A549 (cell line): ENCODE measurements around the gene SCN4B. TPM values are rescaled to one million over a fixed set of nuclear protein-coding genes. Genes with fewer than 3 reads are reported as not detected.

Source experiments
- ATAC-seq, 2 experiments: fragments of 200-7000 bp in 1 of 2; fragments of >200 bp in 1 of 2; cut with Nextera tagmentation in 1 of 2; cut with Tn5 transposase in 1 of 2; 3 replicates each; pipeline versions ENCODE4 v1.8.0 to v1.9.1; 2018 to 2020; ENCODE audit warnings: mild to moderate bottlenecking in 1 of 2, moderate library complexity in 1 of 2
- CTCF ChIA-PET: fragments of 300-600 bp; sonication (Branson Sonifier 250); formaldehyde crosslinking; extraction: SDS; loops from one replicate; lab custom pipeline; 2021; ENCODE audit warnings: antibody characterized with exemption, inconsistent platforms; lab: Yijun Ruan, JAX
- POLR2A ChIA-PET: fragments of 350-600 bp; formaldehyde crosslinking; extraction: SDS; loops from one replicate; lab custom pipeline; 2021; ENCODE audit warnings: antibody characterized with exemption, inconsistent platforms; lab: Yijun Ruan, JAX
- DNase-seq, 2 experiments: peaks; one replicate each; pipeline versions ENCODE4 v3.0.0 to v3.0.0-alpha.2; 2011 to 2016; ENCODE audit warnings: low read depth in 1 of 2, low spot score in 1 of 2
- FAIRE-seq: peaks from 2 replicates; lab custom pipeline; 2011; peaks lifted over from hg19 to GRCh38; lab: Jason Lieb, UNC
- H3K27ac ChIP-seq, 2 experiments: fragments of >200 bp; sonication (Bioruptor Twin); formaldehyde crosslinking; 3 replicates each; pipeline ENCODE4 v1.5.1; 2016 to 2017
- H3K4me1 ChIP-seq: fragments of >200 bp; sonication (Bioruptor Twin); formaldehyde crosslinking; 3 replicates; pipeline ENCODE4 v1.6.1; 2016
- H3K4me2 ChIP-seq: fragments of >200 bp; sonication (Bioruptor Twin); formaldehyde crosslinking; 3 replicates; pipeline ENCODE4 v1.6.1; 2016
- H3K4me3 ChIP-seq: fragments of >200 bp; sonication (Bioruptor Twin); formaldehyde crosslinking; 3 replicates; pipeline ENCODE4 v1.5.1; 2016
- H3K9me3 ChIP-seq: fragments of >200 bp; sonication (Bioruptor Twin); formaldehyde crosslinking; 3 replicates; pipeline ENCODE4 v1.6.1; 2016
- ATOH8 ChIP-seq: fragments of 250-450 bp; sonication (Bioruptor Pico); IDR thresholded peaks from 2 replicates; pipeline ENCODE4 v1.5.0; 2020; ENCODE audit warnings: low read depth, mild to moderate bottlenecking, moderate library complexity
- BCL3 ChIP-seq: fragments of >200 bp; sonication (Bioruptor Twin); formaldehyde crosslinking; IDR thresholded peaks from 3 replicates; pipeline ENCODE4 v1.6.1; 2016
- CBX2 ChIP-seq: fragments of 200-600 bp; sonication (generic); IDR thresholded peaks from 2 replicates; pipeline ENCODE4 v1.6.1; 2016; ENCODE audit warnings: low read depth, mild to moderate bottlenecking, borderline replicate concordance
- CBX8 ChIP-seq: fragments of 200-600 bp; sonication (generic); IDR thresholded peaks from 2 replicates; pipeline ENCODE4 v1.6.1; 2016
- CEBPB ChIP-seq, 2 experiments: fragments of >200 bp in 1 of 2; sonication (Bioruptor Twin) in 1 of 2; formaldehyde crosslinking in 1 of 2; IDR thresholded peaks; 2 replicates each; pipeline ENCODE4 v1.6.1; 2012 to 2016
- CHD2 ChIP-seq: fragments of 150-350 bp; IDR thresholded peaks from 2 replicates; pipeline ENCODE4 v1.6.1; 2014; ENCODE audit warnings: low read length; ENCODE audit not compliant: partially characterized antibody
- E2F6 ChIP-seq: IDR thresholded peaks from 2 replicates; pipeline ENCODE4 v1.6.1; 2012; ENCODE audit warnings: low read depth, borderline replicate concordance
- EHF ChIP-seq: fragments of 250-450 bp; sonication (Bioruptor Pico); IDR thresholded peaks from 2 replicates; pipeline ENCODE4 v1.5.0; 2020; ENCODE audit warnings: mild to moderate bottlenecking
- GATA3 ChIP-seq: IDR thresholded peaks from 2 replicates; pipeline ENCODE4 v1.6.1; 2012; ENCODE audit warnings: borderline replicate concordance
- HMGXB4 ChIP-seq: fragments of 250-450 bp; sonication (Bioruptor Pico); IDR thresholded peaks from 2 replicates; pipeline ENCODE4 v1.5.0; 2021; ENCODE audit warnings: mild to moderate bottlenecking, moderate library complexity, borderline replicate concordance
- HOXB13 ChIP-seq: fragments of 250-450 bp; sonication (Bioruptor Pico); IDR thresholded peaks from 2 replicates; pipeline ENCODE4 v1.5.0; 2020; ENCODE audit warnings: low read depth, mild to moderate bottlenecking, moderate library complexity
- KDM1A ChIP-seq: fragments of 200-600 bp; sonication (generic); IDR thresholded peaks from 2 replicates; pipeline ENCODE4 v1.6.1; 2016; ENCODE audit warnings: low read depth, mild to moderate bottlenecking
- MAZ ChIP-seq: fragments of 150-350 bp; IDR thresholded peaks from 2 replicates; pipeline ENCODE4 v1.6.1; 2014; ENCODE audit warnings: antibody characterized with exemption, low read depth, low read length, borderline replicate concordance
- NFE2L2 ChIP-seq: fragments of 150-350 bp; conservative IDR thresholded peaks from 2 replicates; pipeline ENCODE4 v1.6.1; 2014; ENCODE audit warnings: low read length
- POLR2A ChIP-seq: IDR thresholded peaks from 2 replicates; pipeline ENCODE4 v1.6.1; 2012; ENCODE audit warnings: mild to moderate bottlenecking, low read length
- USF2 ChIP-seq: fragments of 450-650 bp; IDR thresholded peaks from 2 replicates; pipeline ENCODE4 v1.6.1; 2014; ENCODE audit warnings: antibody characterized with exemption
- ZC3H11A ChIP-seq: fragments of 450-650 bp; IDR thresholded peaks from 2 replicates; pipeline ENCODE4 v1.6.1; 2014; ENCODE audit warnings: antibody characterized with exemption, mild to moderate bottlenecking
- ZFP36 ChIP-seq: fragments of 450-650 bp; IDR thresholded peaks from 2 replicates; pipeline ENCODE4 v1.6.1; 2014; ENCODE audit warnings: borderline replicate concordance; ENCODE audit not compliant: partially characterized antibody
- WGBS: methylation state at CpG from one replicate; pipeline ENCODE4 v1.1.6; 2017; ENCODE audit errors: missing lambda C conversion rate; 5-methylcytosine and 5-hydroxymethylcytosine counted together
- polyA plus RNA-seq, 4 experiments: library from polyadenylated mRNA; depleted of rRNA in 3 of 4; stranded (reverse); fragments of >200 nt; fragmentation: RNase III in 1 of 4; extraction: RNeasy Plus Mini Kit Qiagen cat#74134 plus additional on column Dnase treatment in 1 of 4; gene quantifications; 2 replicates in 3 of 4; 3 replicates in 1 of 4; pipeline ENCODE4 v1.2.3, GENCODE V29; 2011 to 2017
- TF ChIP-seq, protein P1 (sequence below): fragments of >200 bp; sonication (Bioruptor Twin); formaldehyde crosslinking; IDR thresholded peaks from 3 replicates; pipeline ENCODE4 v1.5.1; 2016
- TF ChIP-seq, protein P2 (sequence below): fragments of >200 bp; sonication (Bioruptor Twin); formaldehyde crosslinking; IDR thresholded peaks from 2 replicates; pipeline ENCODE4 v1.6.1; 2016

SCN4B gene
- polyA plus RNA-seq, 2 of the 4 experiments (the other 2 are of a cell fraction), result 0.12 TPM; not detected in 1

DNA sequence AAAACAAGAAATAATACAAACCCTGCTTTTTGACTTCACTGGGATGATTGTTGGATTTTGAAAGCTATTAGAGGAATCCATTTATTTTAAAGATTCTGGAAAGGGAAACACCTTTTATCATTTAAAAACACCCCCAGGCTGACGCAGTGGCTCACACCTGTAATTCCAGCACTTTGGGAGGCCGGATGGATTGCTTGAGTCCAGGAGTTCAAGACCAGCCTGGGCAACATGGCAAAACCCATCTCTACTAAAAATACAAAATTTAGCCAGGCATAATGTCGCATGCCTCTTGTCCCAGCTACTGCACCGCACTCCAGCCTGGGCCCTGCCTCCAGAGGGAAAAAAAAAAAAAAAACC lies 24.1 kb upstream of the SCN4B start (continued):
- TF ChIP-seq, protein P1, sequence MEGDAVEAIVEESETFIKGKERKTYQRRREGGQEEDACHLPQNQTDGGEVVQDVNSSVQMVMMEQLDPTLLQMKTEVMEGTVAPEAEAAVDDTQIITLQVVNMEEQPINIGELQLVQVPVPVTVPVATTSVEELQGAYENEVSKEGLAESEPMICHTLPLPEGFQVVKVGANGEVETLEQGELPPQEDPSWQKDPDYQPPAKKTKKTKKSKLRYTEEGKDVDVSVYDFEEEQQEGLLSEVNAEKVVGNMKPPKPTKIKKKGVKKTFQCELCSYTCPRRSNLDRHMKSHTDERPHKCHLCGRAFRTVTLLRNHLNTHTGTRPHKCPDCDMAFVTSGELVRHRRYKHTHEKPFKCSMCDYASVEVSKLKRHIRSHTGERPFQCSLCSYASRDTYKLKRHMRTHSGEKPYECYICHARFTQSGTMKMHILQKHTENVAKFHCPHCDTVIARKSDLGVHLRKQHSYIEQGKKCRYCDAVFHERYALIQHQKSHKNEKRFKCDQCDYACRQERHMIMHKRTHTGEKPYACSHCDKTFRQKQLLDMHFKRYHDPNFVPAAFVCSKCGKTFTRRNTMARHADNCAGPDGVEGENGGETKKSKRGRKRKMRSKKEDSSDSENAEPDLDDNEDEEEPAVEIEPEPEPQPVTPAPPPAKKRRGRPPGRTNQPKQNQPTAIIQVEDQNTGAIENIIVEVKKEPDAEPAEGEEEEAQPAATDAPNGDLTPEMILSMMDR, result no peak

DNA sequence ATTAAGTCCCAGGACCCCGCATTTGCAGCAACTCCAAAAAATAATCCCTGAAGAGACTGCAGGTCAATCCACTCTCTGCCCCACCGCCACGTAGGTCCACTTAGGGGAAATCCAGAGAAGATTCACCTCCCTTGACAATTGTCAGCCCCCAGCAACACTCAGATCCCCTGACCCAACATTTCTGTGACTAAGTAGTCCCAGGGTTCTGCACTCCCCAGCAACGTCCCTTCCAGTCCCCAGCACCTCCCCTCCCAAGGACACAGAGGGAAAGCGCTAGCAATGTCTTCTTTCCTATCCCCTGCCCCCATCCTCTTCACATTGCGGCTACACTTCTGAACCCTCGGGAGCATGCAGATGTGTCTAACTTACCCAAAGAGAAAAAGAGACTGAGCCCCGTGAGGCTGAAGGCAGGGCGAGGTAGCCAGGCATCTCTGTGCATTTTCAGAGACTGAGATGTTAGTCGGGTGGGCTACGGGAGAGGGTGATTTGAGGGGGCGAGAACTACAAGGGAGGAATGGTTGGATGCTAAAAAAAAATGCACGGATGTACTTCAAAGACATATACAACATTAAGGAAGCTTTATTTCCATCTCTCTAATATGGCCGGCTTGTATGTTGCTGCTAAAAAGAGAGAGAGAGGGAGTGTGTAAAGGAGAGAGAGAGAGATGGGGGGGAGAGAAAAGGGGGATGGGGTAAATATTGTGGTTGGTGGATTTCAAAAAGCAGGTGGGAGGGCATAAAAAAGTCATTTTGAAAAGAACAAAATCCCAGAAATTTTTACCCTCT lies 23.6 kb upstream of the SCN4B start, which contains the start of gene SCN2B:
Gene SCN2B (minus strand): TSS at position 647 of the 785 bp plus-strand sequence. CDS start 208 bp downstream, at position 439.
- CTCF ChIA-PET, result interaction anchor here (1.0 kb wide), 1 partner anchor 22 kb away, joined by 7 read pairs; no protein-coding TSS in a partner anchor
- Histone ChIP-seq H3K4me1 (peaks cover 14% of the 10 kb centered on the region), H3K9me3 (no peaks in the 10 kb centered on the region), H3K27ac (peak within 1 kb of the TSS in 1 of 2 experiments; percentile 19; a peak in 3 of 6 replicates), H3K4me2 (peak within 1 kb of the TSS; percentile 37; the same call in 1 of the 3 replicates), H3K4me3 (no peak within 1 kb of the TSS)
- FAIRE-seq, result no peak
- WGBS, result 59% methylated on average over 14 of the region's 14 CpGs
- TF ChIP-seq HOXB13 (CRISPR knock-in tag) (no peak), ATOH8 (CRISPR knock-in tag) (no peak), ZC3H11A (no peak), GATA3 (no peak), HMGXB4 (CRISPR knock-in tag) (no peak), KDM1A (no peak), POLR2A (no peak), CHD2 (no peak), BCL3 (no peak), NFE2L2 (no peak), CBX2 (no peak), E2F6 (no peak), USF2 (no peak), MAZ (no peak), CEBPB (IDR thresholded peaks at IDR 0.05) (no peak), ZFP36 (no peak), EHF (CRISPR knock-in tag) (no peak), CBX8 (no peak)
- TF ChIP-seq, protein P1, result no peak
- TF ChIP-seq, protein P2, sequence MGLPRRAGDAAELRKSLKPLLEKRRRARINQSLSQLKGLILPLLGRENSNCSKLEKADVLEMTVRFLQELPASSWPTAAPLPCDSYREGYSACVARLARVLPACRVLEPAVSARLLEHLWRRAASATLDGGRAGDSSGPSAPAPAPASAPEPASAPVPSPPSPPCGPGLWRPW, result no peak
- POLR2A ChIA-PET, result no interaction called here
- no peak for DNase-seq
- no peak for ATAC-seq
